ENCODE data around the gene RNU4-1.

The RNU4-1 gene

DNA sequence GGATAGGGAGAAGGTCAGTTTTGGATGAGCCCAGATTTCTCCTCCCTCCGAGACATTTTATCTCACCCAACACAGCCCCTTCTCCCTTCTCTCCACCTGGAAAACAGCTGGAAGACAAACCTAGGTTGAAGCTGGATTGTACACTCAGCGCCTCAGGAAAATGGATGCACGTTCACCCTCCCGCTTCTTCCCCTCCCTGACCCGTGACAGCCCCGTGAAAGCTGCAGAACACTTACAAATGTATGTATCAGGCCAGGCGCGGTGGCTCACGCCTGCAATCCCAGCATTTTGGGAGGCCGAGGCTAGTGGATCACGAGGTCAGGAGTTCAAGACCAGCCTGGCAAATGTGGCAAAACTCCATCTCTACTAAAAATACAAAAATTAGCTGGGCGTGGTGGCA is 5.5 kb downstream of the RNU4-1 start:
- DNase-seq = no peak

DNA sequence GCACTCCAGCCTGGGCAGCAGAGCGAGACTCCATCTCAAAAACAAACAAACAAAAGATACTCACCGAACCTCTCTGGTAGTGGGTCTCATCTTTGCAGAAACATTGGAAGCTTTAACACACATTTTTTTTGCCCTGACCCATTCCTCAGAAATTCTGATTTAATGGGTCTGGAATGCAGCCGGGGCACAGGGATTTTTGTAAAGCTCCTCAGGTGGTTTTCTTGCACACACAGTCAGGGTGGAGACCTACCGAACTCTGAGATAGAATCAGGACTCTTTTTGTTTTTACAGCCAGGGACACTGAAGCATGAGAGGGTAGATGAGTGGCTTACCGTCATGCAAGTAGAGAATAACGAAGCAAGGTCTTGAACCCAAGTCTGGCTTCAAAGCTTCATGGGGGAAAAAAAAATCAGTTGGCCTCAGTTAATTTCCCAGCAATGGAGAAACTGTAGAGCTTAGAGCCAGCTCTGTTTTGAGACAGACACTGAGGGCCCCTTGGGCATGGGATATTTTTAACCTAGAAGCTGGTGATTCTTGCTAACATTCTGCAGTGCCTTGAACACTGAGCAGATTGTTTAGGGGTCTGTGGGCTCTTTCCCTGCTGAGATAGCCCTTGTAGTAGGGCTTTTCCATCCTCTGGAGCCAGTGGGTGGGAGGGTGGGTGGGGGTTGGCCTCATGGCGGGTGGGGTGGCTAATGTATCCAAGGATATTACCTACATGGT is 6.1 kb downstream of the RNU4-1 start:
- DNase-seq = no peak

DNA sequence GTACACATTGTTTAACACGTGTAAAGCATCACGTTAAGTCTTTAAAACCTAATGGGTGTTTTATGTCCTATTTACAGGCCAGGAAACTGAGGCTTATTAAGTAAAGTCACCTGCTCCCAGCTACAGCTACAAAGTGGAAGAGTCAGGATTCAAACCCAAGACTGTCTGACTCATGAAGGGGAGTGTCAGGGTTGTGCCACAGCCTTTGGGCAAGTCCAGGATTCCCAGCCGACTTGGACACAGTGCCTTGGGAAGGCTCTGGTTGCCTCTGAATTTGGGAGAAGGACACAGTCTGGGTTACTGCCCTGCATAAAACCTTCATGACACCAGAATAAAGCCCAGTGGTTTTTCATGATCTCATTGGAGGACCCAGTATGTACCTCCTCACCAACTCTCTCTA is 8.7 kb downstream of the RNU4-1 start:
- DNase-seq = no peak

DNA sequence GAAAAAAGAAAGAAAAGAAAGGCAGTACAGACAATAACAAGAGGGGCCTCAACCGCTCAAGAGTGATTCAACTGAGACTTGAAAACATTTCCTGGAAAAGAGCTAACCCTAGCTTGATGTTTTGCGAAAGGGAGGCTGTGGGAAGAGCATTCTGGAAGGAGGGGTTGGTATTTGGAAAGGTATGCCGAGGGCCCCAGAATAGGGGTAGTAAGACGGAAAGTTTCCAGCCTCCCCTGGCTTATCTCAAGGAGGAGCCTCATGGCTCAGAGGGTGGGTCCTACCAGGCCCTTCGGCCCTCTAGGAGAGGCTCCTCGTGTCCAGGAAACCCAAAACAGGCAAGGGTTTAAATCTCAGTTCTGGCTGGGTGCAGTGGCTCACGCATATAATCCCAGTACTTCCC is 9.7 kb downstream of the RNU4-1 start:
- no peak for DNase-seq

DNA sequence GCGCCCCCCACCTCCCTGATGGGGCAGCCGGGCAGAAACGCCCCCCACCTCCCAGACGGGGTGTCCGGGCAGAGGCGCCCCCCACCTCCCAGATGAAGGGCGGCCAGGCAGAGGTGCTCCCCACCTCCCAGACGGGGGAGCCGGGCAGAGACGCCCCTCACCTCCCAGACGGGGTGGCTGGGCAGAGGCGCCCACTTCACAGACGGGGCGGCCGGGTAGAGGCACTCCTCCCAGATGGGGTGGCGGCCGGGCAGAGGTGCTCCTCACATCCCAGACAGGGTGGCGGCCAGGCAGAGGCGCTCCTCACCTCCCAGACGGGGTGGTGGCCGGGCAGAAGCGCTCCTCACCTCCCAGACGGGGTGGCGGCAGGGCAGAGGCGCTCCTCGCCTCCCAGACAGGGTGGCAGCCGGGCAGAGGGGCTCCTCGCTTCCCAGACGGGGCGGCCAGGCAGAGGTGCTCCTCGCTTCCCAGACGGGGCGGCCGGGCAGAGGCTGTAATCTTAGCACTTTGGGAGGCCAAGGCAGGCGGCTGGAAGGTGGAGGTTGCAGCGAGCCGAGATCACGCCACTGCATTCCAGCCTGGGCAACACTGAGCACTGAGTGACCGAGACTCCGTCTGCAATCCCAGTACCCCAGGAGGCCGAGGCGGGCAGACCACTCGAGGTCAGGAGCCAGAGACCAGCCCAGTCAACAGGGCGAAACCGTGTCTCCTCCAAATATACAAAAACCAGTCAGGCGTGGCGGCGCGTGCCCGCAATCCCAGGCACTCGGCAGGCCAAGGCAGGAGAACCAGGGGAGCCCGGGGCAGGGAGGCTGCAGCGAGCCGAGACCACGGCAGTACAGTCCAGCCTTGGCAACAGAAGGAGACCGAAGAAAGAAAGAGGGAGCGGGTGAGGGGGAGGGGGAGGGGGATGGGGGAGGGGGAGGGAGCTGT is 14.6 kb downstream of the RNU4-1 start:
- DNase-seq = no peak

DNA sequence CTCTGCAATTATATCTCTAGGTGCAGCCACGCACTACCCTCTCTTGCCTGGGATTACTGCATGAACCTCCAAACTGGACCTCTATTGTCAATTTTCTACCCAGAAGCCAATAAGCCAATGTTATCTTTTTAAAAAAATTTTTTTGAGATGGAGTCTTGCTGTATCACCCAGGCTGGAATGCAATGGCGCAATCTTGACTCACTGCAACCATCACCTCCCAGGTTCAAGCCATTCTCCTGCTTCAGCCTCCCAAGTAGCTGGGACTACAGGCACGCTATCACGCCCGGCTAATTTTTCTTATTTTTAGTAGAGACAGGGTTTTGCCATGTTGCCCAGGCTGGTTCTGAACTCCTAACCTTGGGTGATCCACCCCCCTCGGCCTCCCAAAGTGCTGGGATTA is 16.3 kb downstream of the RNU4-1 start:
- no peak for DNase-seq

DNA sequence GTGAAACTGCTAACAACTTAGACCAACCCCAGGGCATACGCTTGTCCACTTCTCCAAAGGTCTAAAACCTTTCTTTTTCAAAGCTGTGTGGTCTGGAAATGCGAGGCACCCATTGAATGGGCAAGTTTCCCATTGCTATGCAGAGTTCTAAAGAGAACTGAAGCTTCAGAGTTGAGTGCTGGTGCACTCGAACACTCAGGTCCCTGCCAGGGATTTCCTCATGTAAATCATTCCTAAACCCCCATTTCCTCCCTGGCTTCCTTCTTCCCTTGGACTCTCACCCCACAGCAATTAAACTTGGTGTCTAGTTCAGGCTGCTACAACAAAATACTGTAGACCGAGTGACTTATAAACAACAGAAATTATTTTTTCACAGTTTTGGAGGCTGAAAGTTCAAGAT is 25.3 kb downstream of the RNU4-1 start:
- DNase-seq = no peak

DNA sequence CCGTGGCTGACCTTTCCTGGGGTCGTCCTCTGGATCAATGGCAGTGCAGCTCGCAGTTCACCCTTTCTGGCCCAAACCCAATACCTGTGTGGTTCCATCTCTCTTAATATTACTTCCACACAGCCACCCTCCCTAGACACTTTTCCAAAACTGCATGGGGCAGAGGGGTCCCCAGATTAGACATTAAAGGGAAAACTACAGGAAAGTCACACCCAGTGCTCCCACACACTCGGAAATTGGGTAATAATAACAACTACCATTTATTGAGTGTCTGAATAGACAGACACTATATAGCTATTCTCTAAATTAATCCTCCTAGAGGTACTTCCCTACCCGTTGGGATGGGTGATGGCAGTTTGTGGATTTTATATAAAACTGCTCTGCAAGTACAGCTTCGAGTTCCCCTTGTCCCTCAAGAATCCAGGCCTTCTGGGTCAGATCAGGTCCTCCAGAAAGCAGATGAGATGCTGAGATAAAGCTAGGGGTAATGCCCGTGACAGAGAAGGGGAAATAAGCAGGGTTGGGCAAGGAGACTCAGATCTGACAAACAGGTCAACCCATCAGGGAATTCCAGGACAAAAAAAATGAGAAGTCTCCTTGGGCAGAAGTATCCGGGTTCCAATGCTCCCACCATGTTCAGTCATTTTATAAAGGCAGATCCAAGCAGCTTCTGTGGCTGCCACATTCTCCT is 26.7 kb downstream of the RNU4-1 start:
- no peak for DNase-seq

DNA sequence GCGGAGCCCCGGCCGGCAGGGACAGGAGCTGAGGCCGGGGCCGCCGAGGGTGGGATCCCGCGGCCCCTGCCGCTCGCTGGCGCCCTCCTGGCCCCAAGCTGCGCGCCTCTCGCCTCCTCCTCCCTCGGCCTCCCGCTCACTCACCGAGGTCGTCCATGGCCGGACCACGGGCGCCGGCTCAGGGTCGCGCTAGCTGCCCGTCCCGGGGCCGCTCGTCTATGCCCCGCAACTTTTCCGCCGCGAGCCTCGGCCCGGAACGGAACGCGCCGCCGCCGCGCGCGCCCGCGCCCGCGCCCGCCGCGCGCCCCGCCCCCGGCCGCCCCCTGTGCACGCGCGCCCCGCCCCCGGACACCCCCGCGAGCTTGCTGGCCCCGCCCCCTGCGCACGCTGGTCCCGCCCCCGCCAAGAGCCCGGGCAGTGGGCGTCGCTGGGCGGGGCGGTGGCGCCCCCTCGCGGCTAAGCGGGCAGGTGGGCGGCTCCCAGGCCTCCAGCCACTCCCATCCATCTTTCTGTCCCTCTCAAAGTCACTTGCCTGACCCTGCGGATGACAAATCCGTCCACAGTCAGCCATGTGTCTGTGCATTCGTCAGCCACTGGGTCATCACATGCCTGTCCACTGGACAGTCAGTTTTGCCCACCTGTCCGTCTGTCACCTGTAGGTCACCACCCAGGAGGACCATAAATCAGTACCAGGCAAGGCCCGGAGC is 27.4 kb downstream of the RNU4-1 start, which contains the start of gene PXN:
Gene PXN, minus strand, starts transcription at position 258 of the 707 bp plus-strand sequence. Its CDS starts 101 bp downstream, at position 157.
- no peak for DNase-seq

DNA sequence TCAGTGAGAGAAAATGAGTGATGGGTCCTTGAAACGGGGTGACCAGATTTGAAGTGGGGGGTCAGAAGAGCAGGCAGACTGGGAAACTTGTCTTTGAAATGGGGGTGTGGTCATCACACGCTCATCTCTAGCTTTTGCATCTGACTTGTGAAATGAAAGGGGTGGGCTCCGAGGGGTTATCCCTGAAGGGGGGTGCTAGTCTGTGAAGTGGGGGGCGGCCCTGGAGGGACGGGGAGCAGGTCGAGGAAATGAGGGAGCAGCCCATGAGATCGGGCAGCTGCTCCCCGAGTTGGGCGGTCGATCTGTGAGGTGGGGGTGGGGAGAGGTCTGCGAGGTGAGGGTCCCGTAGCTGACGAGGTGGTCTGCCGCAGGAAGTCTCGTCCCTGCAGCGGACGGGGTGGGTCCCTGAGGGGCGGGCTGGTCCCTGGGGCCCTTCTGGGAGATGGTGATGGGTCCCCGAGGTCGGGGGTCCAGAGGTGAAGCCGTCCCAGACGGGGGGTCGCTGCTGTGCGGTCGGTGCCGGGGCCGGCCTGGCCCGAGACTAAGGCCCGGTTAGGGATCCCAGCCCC is 28.0 kb downstream of the RNU4-1 start:
- DNase-seq = no peak

DNA sequence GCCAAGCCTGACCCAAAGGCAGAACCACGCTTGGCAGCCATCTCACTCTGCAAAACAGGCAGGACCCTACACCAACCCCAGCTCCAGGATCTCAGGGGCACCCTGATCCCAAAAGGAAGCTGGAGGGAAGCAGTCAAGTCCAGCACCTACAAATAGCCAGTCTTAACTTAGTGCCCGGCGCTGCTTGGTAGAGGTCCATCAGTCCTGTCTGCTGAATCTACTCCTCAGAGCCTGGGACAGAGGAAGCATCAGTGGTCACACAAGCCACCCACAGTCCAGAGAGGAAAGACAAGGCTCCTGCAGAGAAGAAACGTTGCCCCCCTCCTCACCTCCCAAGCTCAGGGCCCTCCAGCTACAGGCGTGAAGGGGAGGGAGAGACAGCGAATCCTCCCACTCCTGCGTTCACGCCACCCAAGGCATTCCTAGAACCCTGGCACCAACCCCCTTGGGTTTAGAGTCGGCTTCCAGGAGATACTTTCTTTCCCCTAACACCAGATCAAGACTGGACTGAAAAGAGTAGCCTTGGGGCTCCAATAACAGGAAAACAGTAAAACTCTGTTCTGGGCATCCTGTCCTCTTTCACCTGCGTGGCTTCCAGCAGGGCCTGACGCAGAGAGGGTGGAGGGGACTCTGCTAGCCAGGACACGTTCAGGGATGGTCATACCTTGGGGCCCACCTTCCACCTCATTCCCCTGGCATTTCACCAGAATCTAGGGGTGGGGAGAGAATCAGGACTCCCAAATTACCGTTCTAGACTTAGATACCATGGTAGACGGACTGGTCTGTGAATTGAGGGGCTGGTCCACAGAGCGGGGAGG is 28.7 kb downstream of the RNU4-1 start:
- no peak for DNase-seq

DNA sequence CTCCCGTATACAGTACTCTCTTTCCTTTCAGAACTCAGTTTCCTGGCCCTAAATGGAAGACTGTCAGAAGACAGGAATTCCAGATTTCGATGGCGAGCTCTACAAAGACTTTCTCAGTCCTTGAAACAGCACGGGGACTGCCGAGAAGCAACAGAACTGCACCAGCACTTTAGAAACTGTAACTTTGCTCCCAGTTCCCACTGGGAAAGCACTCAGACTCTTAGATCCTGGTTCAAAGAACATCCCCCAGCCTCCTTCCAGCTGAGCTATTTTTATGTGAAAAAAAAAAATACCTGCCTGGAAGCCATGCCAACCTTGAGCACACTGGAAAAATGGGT is 29.3 kb downstream of the RNU4-1 start:
- no peak for DNase-seq

DNA sequence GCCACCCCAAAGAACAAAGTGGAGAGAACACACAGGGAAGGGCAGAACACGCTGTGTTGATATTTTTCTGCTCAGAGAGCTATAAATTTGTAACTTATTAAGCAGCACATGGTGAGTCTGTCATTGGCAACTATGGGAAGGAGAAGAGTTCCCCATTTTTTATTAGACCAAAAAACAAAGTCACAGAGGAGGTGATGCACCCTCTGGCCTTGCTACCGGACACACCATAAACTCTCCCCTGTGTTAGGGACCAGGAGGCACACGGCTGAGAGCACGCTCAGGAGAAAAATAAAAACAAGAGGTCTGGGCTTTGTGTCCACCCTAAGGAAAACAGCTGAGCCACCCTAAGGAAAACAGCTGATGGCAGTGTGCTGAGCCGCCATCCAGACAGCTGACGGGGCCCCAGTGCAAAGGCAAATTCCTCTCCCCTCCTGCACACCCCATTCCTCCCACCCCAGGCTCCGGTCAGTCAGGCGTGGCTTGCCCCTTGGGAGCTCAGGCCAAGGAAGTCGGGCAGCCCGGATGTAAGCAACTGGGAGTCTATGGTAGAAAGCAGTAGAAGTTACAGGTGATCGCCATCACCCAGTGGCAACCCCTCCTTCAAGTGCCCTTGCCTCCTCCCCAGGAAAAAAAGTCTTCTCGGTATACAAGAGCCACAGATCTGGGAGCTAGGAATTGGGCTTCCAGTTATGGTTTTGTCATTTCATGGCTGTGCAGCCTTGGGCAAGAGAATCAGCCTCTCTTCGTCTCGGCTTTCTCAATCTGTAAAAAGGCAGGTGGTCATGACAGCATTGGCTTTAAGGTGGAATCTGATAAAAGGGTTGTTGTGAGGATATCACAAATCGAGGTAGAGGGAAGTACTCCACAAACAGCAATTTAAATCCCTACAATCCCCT is 29.9 kb downstream of the RNU4-1 start:
- DNase-seq = no peak

DNA sequence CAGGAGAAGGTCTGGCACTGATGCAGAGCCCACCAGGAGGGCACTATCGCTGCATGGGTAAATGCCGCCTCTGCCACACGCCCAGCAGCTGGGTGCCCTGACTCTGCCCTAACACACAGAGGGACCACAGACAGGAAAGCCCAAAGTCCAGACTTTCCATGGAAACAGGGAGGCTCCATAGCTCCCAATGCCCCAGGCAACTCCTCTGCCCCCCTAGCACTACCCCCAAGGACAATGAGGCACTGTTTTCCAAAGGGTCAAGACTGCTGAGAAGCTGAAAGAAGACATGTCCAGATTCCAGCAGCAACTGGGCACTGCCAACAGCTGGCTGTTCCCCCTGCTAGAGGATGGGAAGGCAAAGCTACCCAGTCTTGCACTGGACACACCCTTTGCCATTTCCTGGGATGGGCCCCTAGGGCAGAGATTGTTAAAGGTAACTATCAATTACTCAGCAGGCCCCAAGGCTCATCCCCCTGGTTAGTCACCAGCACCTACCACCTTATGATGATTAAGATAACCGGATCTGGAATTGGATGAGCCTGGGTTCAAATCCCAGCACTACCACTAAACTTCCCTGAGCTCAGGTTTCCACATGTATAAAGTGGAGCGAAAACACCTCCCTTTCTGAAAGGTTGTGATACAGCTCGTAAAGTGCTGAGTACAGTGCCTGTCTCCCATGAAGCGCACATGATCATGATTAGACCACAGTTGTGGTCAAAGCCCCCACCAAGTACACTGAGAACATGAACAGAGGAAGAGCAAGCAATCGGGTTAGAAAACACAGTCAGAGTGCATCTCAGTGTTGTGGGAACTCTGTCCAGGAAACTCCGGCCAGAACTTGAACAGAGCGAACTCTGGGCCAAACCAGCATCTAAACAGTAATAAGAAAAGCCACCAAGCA is 30.8 kb downstream of the RNU4-1 start:
- DNase-seq = no peak

DNA sequence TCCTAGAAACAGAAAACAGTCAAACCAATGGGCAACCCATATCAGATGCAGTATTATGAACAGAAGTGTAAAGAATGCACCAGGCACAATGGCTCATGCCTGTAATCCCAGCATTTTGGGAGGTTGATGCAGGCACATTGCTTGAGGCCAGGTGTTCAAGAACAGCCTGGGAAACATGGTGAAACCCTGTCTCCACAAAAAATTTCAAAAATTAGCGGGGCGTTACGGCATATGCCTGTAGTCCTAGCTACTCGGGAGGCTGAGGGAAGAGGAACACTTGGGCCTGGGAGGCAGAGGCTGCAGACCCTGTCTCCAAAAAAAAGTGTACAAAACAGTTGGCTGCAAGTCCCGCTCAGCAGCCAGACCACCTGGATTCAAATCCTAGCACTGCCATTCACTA is 32.4 kb downstream of the RNU4-1 start:
- DNase-seq = no peak

DNA sequence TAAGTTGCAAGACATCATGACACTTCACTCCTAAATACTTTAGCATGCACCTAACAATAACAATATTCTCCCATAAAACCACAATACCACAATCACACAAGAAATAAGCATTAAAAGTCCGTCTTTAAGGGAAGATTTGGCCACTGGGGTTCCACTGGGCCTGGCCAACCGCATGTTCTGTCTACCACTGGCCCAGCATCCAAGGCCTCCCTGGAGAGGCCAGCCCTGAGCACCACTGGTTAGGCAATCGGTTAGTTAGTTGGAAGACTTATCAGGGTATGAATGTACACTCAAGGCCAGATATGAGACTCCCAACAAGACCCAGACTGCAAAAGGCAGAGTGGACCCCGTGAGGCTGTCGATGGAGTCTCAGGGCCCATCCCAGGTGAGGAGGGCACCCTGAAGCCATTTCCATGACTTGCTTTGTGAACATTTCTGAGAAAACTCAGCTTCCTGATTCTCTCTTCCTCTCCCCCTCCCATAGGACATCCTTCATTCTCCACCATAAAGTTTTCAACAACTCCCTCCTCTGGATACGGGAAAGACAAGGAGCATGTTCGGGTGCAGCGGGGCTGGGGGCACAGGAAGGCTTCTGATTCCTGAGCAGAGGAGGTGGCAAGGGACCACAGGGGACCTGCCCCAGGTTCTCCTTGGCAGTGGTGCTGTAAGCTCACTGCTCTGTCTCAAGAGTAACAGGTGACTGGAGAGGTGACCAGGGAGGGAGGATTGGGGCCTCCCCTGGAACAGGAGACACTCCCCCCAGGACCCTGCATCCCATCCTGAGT is 33.4 kb downstream of the RNU4-1 start:
- DNase-seq = no peak

DNA sequence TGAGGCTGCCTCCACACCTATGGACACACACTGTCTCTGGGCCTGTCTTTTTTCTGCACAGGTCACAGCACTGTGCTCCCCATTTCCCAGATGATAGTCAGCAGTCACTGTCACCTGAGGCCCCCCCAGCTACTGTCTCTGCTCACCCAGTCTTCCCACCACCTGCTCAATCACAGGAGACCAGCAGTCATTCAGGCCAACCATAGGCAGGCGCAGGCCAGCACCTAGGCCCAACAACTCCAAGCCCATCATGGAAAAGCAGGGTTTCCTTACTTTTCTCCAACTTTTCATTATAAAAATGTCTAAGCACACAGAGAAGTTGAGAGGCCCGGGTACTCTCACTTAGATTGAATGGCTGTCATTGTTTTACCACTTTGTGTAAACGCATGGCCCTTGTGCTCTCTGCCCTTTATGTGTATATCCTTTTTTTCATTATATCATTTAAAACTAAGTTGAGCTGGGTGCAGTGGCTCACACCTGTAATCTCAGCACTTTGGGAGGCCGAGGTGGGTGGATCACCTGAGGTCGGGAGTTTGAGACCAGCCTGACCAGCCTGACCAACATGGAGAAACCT is 34.6 kb downstream of the RNU4-1 start:
- no peak for DNase-seq
